DND-41 (cell line): ENCODE results near the gene ACSM3.

ENCODE experiments used
- CTCF ChIP-seq: IDR thresholded peaks from 2 replicates; pipeline ENCODE4 v1.5.1; 2012; ENCODE audit warnings: borderline replicate concordance, low read length, moderate library complexity, mild to moderate bottlenecking; ENCODE audit not compliant: poor library complexity, severe bottlenecking; ENCODE audit errors: extremely low read depth
- EZH2 ChIP-seq: IDR thresholded peaks from 3 replicates; pipeline ENCODE4 v1.6.1; 2012; ENCODE audit warnings: borderline replicate concordance, low read depth, mild to moderate bottlenecking, moderate library complexity, low read length, inconsistent platforms; ENCODE audit not compliant: severe bottlenecking

GRCh38 chr16:20762404-20763123, 1.2 kb upstream of the ACSM3 start:
- TF ChIP-seq CTCF (no peak), EZH2 (no peak)
